K562 (cell line): ENCODE results near the gene GFOD1. TPM values are rescaled to one million over a fixed set of nuclear protein-coding genes. Genes with fewer than 3 reads are reported as not detected.

Experiments used
- EZH2 ChIP-seq: IDR thresholded peaks from 2 replicates; pipeline ENCODE4 v1.6.1; 2012; ENCODE audit warnings: low read depth, mild to moderate bottlenecking, inconsistent platforms, low read length, borderline replicate concordance
- GABPB1 ChIP-seq: sonication (generic); formaldehyde crosslinking; IDR thresholded peaks from 2 replicates; pipeline ENCODE4 v1.8.0; 2022; ENCODE audit warnings: mild to moderate bottlenecking, missing genetic modification reagents
- HMG20A ChIP-seq: fragments of 450-650 bp; formaldehyde crosslinking; conservative IDR thresholded peaks from 2 replicates; pipeline ENCODE4 v1.4.0; 2020; ENCODE audit warnings: mild to moderate bottlenecking, mixed read lengths
- KLF13 ChIP-seq: fragments of 450-650 bp; IDR thresholded peaks from 2 replicates; pipeline ENCODE4 v1.6.1; 2016; ENCODE audit warnings: missing genetic modification characterization, low read depth, mild to moderate bottlenecking, missing compliant biosample characterization, moderate library complexity, borderline replicate concordance
- PCBP1 ChIP-seq: fragments of 200-400 bp; formaldehyde crosslinking; IDR thresholded peaks from 2 replicates; pipeline ENCODE4 v1.6.1; 2018; ENCODE audit warnings: mild to moderate bottlenecking, low read depth, low read length; ENCODE audit not compliant: poor library complexity, severe bottlenecking
- POLR2A ChIP-seq: fragments of 450-650 bp; conservative IDR thresholded peaks from 2 replicates; pipeline ENCODE4 v1.6.1; 2016
- PREB ChIP-seq: sonication (generic); formaldehyde crosslinking; IDR thresholded peaks from 2 replicates; pipeline ENCODE4 v1.8.1; 2023; ENCODE audit warnings: mild to moderate bottlenecking, missing genetic modification reagents
- RUNX1 ChIP-seq: sonication (generic); IDR thresholded peaks from 2 replicates; pipeline ENCODE4 v1.6.1; 2016; ENCODE audit warnings: antibody characterized with exemption, low read depth
- SNIP1 ChIP-seq: fragments of 450-650 bp; IDR thresholded peaks from 2 replicates; pipeline ENCODE4 v1.7.1; 2017; ENCODE audit warnings: low read depth, mild to moderate bottlenecking
- SREBF2 ChIP-seq: sonication (generic); formaldehyde crosslinking; IDR thresholded peaks from 2 replicates; pipeline ENCODE4 v1.4.0; 2020; ENCODE audit warnings: mild to moderate bottlenecking, missing genetic modification reagents
- ZBTB8A ChIP-seq: fragments of 450-650 bp; IDR thresholded peaks from 2 replicates; pipeline ENCODE4 v1.6.1; 2018; ENCODE audit warnings: mild to moderate bottlenecking, moderate library complexity; ENCODE audit not compliant: partially characterized antibody
- ZFP91 ChIP-seq: sonication (generic); formaldehyde crosslinking; IDR thresholded peaks from 2 replicates; pipeline ENCODE4 v1.8.0; 2022; ENCODE audit warnings: mild to moderate bottlenecking, missing genetic modification reagents
- ZKSCAN8 ChIP-seq: fragments of 200-800 bp; sonication (Bioruptor generic); IDR thresholded peaks from 2 replicates; pipeline ENCODE4 v1.6.1; 2016; ENCODE audit warnings: missing genetic modification characterization, missing compliant biosample characterization
- ZNF212 ChIP-seq: fragments of 450-650 bp; formaldehyde crosslinking; IDR thresholded peaks from 2 replicates; pipeline ENCODE4 v1.4.0; 2020; ENCODE audit warnings: mild to moderate bottlenecking
- ZNF3 ChIP-seq: fragments of 250-450 bp; sonication (Bioruptor Pico); IDR thresholded peaks from 2 replicates; pipeline ENCODE4 v1.5.0; 2021; ENCODE audit warnings: mild to moderate bottlenecking, moderate library complexity
- ZNF407 ChIP-seq: fragments of 450-650 bp; IDR thresholded peaks from 2 replicates; pipeline ENCODE4 v1.6.1; 2016; ENCODE audit warnings: low read depth
- ZNF696 ChIP-seq: fragments of 250-450 bp; sonication (Bioruptor Pico); conservative IDR thresholded peaks from 2 replicates; pipeline ENCODE4 v1.4.0; 2020; ENCODE audit warnings: mild to moderate bottlenecking, moderate library complexity
- ZNF717 ChIP-seq: fragments of 250-450 bp; sonication (Bioruptor Pico); IDR thresholded peaks from 2 replicates; pipeline ENCODE4 v1.5.0; 2021
- polyA plus RNA-seq, 8 experiments: library from polyadenylated mRNA; depleted of rRNA in 4 of 8; stranded (reverse) in 5 of 8; unstranded in 3 of 8; fragments of >200 nt; fragmentation: Nextera tagmentation in 2 of 8; fragmentation: Illumina TruSeq in 1 of 8; extraction: Ambion mirVana in 2 of 8; extraction: Trizol in 1 of 8; gene quantifications; 2 replicates each; pipeline versions ENCODE4 v1.2.1 to v1.2.3, GENCODE V29; 2011 to 2014; ENCODE audit warnings: inconsistent platforms in 1 of 8, missing spikeins in 1 of 8
- total RNA-seq, 7 experiments: library from RNA; depleted of rRNA in 6 of 7; stranded (reverse); fragments of >200 nt in 6 of 7; fragmentation: Illumina TruSeq in 2 of 7; extraction: Trizol in 2 of 7; gene quantifications; 2 replicates each; pipeline versions ENCODE4 v1.2.1 to v1.2.3, GENCODE V29; 2011 to 2021; ENCODE audit warnings: low replicate concordance in 1 of 7

The GFOD1 gene
- total and polyA plus RNA-seq, 9 of the 15 experiments (the other 6 are each of a cell fraction or from before 2014, with no cell fraction given): 3.8 to 12.0 (median 8.2) TPM

- TF ChIP-seq PREB (no peak), ZKSCAN8 (CRISPR knock-in tag) (no peak; the same call in 1 of the 2 replicates), EZH2 (no peak), SREBF2 (CRISPR knock-in tag) (no peak), SNIP1 (no peak), ZNF3 (CRISPR knock-in tag) (no peak), PCBP1 (no peak), ZNF696 (CRISPR knock-in tag) (no peak), GABPB1 (CRISPR knock-in tag) (peak; percentile 59; the same call in 1 of the 2 replicates), ZFP91 (CRISPR knock-in tag) (no peak), ZNF717 (CRISPR knock-in tag) (no peak), ZBTB8A (no peak), ZNF212 (no peak), KLF13 (tag) (no peak), HMG20A (no peak), RUNX1 (no peak), POLR2A (no peak), ZNF407 (no peak)
Observed at GRCh38 chr6:13360671-13361540, 126.5 kb downstream of the GFOD1 start (continued).
